Measurements from ENCODE around the gene CAPN9. TPM values are rescaled to one million over a fixed set of nuclear protein-coding genes. Genes with fewer than 3 reads are reported as not detected.

Gene CAPN9
- total RNA-seq, 4 donors from 2014 or later, result 1.2 TPM; not detected in 3

- H3K4me1 ChIP-seq, result no peaks in the 10 kb centered on the region
- H3K9me3 ChIP-seq, result no peaks in the 10 kb centered on the region
- H3K27me3 ChIP-seq, result no peaks in the 10 kb centered on the region
- WGBS, 2 donors (ENCODE audit: low coverage in 1 of 2), result 81 to 92% methylated on average over 6 to 12 of the region's 17 CpGs
- no peaks in the 10 kb centered on the region for H3K36me3 ChIP-seq
- no peak overlapping the region for H3K4me3 ChIP-seq
- no peak for TF ChIP-seq EP300 (IDR thresholded peaks at IDR 0.05)
- no peak for ATAC-seq
- H3K27ac ChIP-seq, result no peak overlapping the region
Measured at GRCh38 chr1:230701434-230701833, 45.8 kb upstream of the CAPN9 start.

GRCh38 chr1:230701895-230702768 is 45.1 kb upstream of the CAPN9 start:
- ATAC-seq, result no peak
- H3K4me3 ChIP-seq, result no peak overlapping the region
- 79 to 81% methylated on average over 7 to 17 of the region's 19 CpGs for WGBS, 2 donors (ENCODE audit: low coverage in 1 of 2)
- no peak overlapping the region for H3K27ac ChIP-seq
- TF ChIP-seq EP300 (IDR thresholded peaks at IDR 0.05), result no peak
- no peaks in the 10 kb centered on the region for H3K27me3 ChIP-seq
- no peaks in the 10 kb centered on the region for H3K4me1 ChIP-seq
- H3K9me3 ChIP-seq, result no peaks in the 10 kb centered on the region
- H3K36me3 ChIP-seq, result no peaks in the 10 kb centered on the region

- Histone ChIP-seq H3K4me1 (no peaks in the 10 kb centered on the region), H3K27ac (no peak overlapping the region), H3K4me3 (no peak overlapping the region), H3K9me3 (no peaks in the 10 kb centered on the region), H3K27me3 (no peaks in the 10 kb centered on the region), H3K36me3 (no peaks in the 10 kb centered on the region)
- 35 to 92% methylated on average over 2 to 5 of the region's 14 CpGs for WGBS, 2 donors (ENCODE audit: low coverage in 1 of 2)
- no peak for ATAC-seq
- TF ChIP-seq EP300 (IDR thresholded peaks at IDR 0.05), result no peak
- TF ChIP-seq POLR2A (IDR thresholded peaks at IDR 0.05), result no peak
Measured at GRCh38 chr1:230702934-230703678, 44.1 kb upstream of the CAPN9 start.

- no peak for ATAC-seq
- Histone ChIP-seq H3K27me3 (no peaks in the 10 kb centered on the region), H3K36me3 (no peaks in the 10 kb centered on the region), H3K4me1 (no peaks in the 10 kb centered on the region), H3K4me3 (no peak overlapping the region), H3K27ac (no peak overlapping the region), H3K9me3 (no peaks in the 10 kb centered on the region)
- no peak for TF ChIP-seq CTCF (IDR thresholded peaks at IDR 0.05)
- TF ChIP-seq POLR2A (IDR thresholded peaks at IDR 0.05), result no peak
- no peak for TF ChIP-seq EP300 (IDR thresholded peaks at IDR 0.05)
- no peak for TF ChIP-seq POLR2AphosphoS5 (IDR thresholded peaks at IDR 0.05)
- 83% methylated on average over 1 of the region's 8 CpGs; no CpG with 5 or more reads in 1 of the 2 donors for WGBS, 2 donors (ENCODE audit: low coverage in 1 of 2)
Measured at GRCh38 chr1:230703679-230704385, 43.4 kb upstream of the CAPN9 start.

- Histone ChIP-seq H3K36me3 (no peaks in the 10 kb centered on the region), H3K4me1 (no peaks in the 10 kb centered on the region), H3K27me3 (no peaks in the 10 kb centered on the region), H3K4me3 (no peak overlapping the region), H3K9me3 (no peaks in the 10 kb centered on the region), H3K27ac (no peak overlapping the region)
- WGBS, 2 donors (ENCODE audit: low coverage in 1 of 2), result 90 to 93% methylated on average over 7 of the region's 7 CpGs
- ATAC-seq, result no peak
- TF ChIP-seq EP300 (IDR thresholded peaks at IDR 0.05) (no peak), POLR2AphosphoS5 (IDR thresholded peaks at IDR 0.05) (no peak), POLR2A (IDR thresholded peaks at IDR 0.05) (no peak), CTCF (IDR thresholded peaks at IDR 0.05) (no peak)
Measured at GRCh38 chr1:230704830-230705229, 42.4 kb upstream of the CAPN9 start.

GRCh38 chr1:230705289-230706019 is 41.7 kb upstream of the CAPN9 start:
- Histone ChIP-seq H3K27ac (no peak overlapping the region), H3K4me3 (no peak overlapping the region), H3K4me1 (no peaks in the 10 kb centered on the region), H3K9me3 (no peaks in the 10 kb centered on the region), H3K27me3 (no peaks in the 10 kb centered on the region), H3K36me3 (no peaks in the 10 kb centered on the region)
- TF ChIP-seq POLR2A (IDR thresholded peaks at IDR 0.05) (no peak), EP300 (IDR thresholded peaks at IDR 0.05) (no peak), CTCF (IDR thresholded peaks at IDR 0.05) (no peak), POLR2AphosphoS5 (IDR thresholded peaks at IDR 0.05) (no peak)
- 93% methylated on average over 14 of the region's 18 CpGs; no CpG with 5 or more reads in 1 of the 2 donors for WGBS, 2 donors (ENCODE audit: low coverage in 1 of 2)
- ATAC-seq, result no peak

All from gastroesophageal sphincter (tissue), 4 donors.